Astrocyte of the hippocampus (primary cell): ENCODE results near the gene POLR1B.
"Not testable (repeated sequence)": the region's sequence is repeated elsewhere in the genome, so short reads cannot be mapped to it uniquely, and the experiment has no call there.

Experiments used
- DNase-seq: peaks from one replicate; pipeline ENCODE4 v3.0.0; 2011; ENCODE audit warnings: low read depth, low spot score

Gene POLR1B, protein sequence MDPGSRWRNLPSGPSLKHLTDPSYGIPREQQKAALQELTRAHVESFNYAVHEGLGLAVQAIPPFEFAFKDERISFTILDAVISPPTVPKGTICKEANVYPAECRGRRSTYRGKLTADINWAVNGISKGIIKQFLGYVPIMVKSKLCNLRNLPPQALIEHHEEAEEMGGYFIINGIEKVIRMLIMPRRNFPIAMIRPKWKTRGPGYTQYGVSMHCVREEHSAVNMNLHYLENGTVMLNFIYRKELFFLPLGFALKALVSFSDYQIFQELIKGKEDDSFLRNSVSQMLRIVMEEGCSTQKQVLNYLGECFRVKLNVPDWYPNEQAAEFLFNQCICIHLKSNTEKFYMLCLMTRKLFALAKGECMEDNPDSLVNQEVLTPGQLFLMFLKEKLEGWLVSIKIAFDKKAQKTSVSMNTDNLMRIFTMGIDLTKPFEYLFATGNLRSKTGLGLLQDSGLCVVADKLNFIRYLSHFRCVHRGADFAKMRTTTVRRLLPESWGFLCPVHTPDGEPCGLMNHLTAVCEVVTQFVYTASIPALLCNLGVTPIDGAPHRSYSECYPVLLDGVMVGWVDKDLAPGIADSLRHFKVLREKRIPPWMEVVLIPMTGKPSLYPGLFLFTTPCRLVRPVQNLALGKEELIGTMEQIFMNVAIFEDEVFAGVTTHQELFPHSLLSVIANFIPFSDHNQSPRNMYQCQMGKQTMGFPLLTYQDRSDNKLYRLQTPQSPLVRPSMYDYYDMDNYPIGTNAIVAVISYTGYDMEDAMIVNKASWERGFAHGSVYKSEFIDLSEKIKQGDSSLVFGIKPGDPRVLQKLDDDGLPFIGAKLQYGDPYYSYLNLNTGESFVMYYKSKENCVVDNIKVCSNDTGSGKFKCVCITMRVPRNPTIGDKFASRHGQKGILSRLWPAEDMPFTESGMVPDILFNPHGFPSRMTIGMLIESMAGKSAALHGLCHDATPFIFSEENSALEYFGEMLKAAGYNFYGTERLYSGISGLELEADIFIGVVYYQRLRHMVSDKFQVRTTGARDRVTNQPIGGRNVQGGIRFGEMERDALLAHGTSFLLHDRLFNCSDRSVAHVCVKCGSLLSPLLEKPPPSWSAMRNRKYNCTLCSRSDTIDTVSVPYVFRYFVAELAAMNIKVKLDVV

DNA sequence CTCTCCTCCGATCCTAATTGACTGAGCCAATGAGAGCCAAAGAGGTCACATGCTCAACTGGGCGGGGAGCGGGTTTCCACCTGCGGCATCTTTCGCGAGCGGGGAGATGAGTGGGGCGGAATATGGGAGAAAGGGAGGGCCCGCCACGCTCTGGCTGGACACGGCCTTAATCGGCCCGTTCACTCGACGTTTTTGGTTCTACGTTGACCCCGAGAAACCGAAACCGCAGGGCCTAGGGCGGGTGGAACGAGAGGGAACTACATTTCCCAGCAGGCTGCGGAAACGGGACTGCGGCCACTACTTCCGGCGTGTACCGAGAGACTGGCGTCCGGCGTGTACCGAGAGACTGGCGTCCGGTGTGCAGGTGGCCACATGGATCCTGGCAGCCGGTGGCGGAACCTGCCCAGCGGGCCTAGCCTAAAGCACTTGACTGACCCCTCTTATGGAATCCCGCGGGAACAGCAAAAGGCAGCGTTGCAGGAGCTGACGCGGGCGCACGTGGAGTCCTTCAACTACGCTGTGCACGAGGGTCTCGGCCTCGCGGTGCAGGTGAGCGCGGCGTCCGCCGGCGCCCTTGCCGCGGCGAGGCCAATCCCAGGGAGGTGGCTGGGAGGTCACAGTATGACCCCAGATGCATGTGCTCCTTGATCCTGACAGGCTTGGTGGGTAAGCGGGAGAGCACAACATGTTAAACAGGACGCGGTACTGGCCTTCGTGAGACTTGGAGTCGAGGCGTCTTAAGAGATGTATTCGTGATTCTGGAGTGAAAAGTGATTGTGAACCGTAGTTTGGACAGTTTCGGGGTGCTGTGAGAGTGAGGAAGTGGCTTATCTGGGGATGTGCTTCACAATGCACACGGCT lies at the start of gene POLR1B:
Gene POLR1B (plus strand): TSS at position 343 of the 861 bp plus-strand sequence. CDS start 30 bp downstream, at position 373.
- DNase-seq: peak; percentile 90

DNA sequence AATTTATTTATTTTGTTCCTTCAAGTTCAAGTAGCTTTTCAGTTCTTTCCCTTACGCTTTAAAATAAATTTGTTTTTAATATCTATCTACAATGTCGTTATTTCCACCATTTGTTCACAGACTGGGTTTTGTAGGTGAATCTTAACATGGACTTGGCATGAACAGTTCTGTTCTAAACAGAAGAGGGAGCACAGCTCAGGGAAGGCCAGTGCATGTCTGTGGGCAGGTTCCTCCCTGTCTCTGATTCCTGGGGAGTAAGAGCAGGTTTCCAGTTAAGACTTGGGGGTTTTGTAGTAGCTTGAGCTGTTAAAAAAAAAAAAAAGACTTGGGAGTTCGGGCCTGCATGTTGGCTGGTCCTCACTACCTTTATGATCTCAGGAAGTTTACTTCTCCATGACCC lies 49.2 kb upstream of the POLR1B start:
- DNase-seq: peak; percentile 15

DNA sequence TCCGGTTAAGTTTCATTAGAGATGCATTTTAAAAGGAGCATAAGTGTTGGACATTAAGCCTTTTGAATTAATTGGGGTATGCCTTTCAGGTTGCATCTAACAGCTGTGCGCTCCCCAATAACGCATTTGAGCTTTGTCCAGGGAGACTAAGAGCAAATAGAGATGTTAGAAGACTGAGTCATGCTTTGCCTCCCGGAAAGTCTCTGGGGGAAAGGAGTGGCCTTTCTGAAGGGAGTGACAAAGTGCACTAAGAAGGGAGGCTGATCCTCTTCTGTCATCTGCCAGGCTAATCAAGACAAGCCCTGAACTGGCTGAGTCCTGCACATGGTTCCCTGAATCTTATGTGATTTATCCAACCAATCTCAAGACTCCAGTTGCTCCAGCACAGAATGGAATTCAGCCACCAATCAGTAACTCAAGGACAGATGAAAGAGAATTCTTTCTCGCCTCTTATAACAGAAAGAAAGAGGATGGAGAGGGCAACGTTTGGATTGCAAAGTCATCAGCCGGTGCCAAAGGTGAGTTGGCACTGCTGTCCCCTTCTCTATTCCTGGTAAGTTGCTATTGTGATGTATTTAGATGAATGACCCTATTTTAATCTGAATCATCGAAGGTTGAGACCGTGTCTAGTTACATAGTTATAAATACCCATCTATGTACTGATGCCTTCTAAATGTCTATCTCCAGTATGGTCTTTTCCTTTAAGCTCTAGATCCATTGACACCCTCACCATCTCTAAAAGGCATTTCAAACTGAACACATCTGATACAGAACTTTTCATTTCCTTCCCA lies 48.2 kb upstream of the POLR1B start:
- peak; percentile 62 for DNase-seq

DNA sequence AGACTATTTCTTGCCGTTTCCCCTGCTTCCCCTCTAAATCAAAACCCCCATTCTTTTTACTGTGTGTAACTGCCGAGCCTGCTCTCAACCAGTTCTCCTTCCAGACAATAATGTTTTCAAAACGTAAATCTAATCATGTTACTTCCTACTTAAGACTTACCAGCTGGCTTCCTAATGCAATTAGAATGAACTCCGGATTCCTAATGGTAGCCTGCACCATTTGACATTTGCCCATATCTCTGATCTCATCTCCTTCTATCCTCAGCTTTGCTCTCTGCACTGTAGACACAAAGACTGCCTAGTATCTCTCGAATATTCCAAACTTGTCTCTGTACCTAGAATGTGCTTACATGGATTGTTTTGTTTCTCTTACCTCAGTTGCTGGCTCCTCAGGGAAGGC lies 47.4 kb upstream of the POLR1B start:
- DNase-seq: no peak

DNA sequence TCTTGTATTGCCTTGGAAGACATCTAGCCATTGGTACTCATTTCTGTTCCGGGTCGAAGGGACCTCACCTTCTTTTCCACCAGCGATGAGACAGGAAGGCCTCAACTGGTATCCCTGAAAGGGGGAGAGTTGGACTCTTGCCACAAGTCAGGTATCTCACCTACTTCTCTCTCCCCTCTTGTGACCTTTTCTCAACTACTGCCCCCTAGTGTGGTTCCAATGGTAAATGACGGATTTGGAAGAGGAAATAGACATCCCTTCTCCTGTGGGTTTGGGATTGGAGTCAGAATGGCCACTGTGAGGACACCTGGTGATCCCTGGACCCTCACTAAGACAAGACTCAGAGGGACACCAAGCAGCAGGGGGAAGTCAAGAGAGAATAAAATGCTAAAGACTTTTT lies 46.4 kb upstream of the POLR1B start:
- DNase-seq: not testable (repeated sequence)

DNA sequence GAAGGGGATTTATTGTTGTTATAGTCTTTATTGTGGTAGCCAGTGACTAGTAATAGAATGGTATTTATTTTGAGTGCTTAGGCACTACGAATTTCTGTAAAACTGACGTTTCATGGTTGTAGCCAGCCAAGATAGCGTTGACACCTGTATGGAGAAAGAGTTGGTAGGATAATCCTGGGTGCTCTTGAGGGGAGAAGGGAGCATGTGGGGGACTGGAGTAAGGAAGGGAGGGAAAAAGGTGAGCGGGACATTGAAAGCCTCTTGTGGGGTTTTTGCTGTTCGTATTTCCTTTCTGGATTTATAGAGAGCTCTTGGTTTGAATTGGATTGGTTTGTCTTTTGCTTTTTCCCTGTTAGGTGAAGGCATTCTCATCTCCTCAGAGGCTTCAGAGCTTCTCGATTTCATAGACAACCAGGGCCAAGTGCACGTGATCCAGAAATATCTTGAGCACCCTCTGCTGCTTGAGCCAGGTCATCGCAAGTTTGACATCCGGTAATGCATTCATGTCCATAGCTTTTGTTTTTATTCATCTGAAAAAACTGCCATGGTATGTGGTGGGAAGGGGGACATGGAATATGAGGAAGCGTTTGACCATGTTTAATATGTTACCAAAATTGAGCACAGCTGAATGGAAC lies 41.3 kb upstream of the POLR1B start:
- peak; percentile 27 for DNase-seq

DNA sequence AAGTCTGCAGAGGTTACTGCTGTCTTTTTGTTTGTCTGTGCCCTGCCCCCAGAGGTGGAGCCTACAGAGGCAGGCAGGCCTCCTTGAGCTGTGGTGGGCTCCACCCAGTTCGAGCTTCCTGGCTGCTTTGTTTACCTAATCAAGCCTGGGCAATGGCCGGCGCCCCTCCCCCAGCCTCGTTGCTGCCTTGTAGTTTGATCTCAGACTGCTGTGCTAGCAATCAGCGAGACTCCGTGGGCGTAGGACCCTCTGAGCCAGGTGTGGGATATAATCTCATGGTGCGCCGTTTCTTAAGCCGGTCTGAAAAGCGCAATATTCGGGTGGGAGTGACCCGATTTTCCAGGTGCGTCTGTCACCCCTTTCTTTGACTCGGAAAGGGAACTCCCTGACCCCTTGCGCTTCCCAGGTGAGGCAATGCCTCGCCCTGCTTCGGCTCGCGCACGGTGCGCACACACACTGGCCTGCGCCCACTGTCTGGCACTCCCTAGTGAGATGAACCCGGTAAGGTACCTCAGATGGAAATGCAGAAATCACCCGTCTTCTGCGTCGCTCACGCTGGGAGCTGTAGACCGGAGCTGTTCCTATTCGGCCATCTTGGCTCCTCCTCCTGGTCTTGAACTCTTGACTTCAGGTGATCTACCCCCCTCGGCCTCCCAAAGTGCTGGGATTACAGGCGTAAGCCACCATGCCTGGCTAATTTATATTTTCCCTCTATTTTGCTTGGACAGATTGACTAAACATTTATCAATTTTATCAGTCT lies 32.8 kb upstream of the POLR1B start:
- not testable (repeated sequence) for DNase-seq

DNA sequence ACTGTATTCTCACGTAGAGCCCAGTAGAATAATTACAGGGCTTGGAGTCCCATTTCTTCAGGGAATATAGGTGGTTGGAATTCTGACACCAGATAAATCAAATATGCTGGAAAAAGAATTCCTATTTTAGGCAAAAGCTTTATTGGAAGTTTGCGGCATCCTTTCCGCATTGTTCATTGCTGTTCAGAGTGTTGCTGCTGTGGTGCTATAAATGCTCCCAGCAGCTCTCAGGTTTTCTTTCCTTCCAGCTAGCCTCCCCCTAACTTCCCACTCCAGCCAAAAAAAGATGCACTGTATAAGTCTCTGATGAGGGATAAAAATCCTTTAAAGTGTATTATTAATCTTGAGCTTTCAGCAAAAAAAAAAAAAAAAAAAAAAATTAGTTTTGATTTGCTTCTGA lies 25.5 kb upstream of the POLR1B start:
- DNase-seq: no peak

DNA sequence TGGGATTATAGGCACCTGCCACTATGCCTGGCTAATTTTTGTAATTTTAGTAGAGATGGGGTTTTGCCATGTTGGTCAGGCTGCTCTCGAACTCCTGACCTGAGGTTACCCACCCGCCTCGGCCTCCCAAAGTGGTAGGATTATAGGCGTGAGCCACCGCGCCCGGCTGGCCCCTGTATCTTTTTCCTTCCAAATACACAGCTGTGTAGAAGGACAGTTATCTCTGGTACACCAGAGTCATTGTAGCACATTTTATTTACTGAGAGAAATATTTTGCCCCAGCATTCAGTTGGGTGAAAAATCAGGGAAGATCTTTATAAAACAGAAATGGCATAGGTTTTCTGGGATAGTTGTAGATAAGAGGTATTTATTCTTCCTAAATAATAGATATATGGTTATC lies 23.5 kb upstream of the POLR1B start:
- DNase-seq: no peak

DNA sequence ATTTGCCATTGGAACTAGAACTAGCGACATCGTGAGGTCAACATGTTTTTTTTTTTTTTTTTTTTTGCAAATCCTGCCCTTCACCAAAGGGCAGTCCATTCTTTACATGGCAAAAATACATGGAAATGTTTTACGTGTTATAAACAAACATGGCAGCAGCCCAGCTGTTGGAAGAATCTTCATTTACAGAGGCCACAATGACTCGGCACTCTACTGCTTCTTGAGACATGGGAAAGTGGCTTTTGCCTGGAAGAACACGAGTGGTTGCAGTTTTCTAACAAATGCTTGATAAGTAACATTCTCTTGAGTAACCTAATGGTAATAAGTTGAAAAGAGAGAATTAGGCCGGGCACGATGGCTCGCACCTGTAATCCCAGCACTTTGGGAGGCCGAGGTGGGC lies 22.8 kb upstream of the POLR1B start:
- DNase-seq: no peak

DNA sequence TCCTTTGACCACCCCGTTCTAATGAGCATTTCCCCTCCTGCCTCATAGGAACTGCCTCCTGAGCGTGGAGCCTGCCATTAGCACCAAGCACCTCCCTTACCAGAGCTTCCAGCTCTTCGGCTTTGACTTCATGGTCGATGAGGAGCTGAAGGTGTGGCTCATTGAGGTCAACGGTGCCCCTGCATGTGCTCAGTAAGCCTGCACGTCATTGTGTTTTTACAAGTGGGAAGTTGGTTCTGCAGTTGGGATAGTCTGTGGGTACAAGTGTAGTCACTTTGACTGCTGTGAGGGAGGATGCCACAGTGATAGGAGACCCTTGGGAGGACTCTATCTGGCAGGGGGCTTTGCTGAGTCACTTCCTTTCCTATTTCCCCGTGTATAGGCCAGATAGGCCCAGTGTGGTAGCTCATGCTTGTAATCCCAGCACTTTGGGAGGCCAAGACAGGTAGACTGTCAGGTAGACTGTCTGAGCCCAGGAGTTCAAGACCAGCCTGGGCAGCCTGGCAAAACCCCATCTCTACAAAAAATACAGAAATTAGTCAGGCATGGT lies 22.0 kb upstream of the POLR1B start:
- no peak for DNase-seq

DNA sequence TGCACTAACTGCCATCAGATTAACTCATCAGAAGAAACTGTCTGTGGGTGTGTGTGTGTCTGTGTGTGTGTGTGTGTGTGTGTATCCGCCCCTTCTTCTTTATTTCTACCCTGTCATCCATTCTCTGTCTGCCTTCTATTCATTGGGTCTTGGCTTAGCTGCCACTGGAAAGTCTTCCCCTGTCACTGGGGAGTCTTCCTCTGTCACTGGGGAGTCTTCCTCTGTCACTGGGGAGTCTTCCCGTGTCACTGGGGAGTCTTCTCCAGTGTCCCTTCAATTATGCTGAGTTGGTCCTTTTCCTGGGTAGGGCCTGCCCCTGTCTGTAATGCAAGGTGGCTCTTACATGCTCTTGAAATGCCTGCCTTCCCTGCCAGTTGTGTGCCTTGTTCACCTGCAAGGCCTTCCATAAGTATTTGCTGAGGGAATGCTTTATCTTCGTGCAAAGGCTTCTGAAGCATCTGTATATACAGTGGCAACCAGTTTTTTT lies 18.9 kb upstream of the POLR1B start:
- DNase-seq: no peak

DNA sequence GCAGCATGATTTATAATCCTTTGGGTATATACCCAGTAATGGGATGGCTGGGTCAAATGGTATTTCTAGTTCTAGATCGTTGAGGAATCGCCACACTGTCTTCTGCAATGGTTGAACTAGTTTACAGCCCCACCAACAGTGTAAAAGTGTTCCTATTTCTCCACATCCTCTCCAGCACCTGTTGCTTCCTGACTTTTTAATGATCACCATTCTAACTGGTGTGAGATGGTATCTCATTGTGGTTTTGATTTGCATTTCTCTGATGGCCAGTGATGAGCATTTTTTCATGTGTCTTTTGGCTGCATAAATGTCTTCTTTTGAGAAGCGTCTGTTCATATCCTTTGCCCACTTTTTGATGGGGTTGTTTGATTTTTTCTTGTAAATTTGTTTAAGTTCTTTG lies 18.0 kb upstream of the POLR1B start:
- DNase-seq: not testable (repeated sequence)

DNA sequence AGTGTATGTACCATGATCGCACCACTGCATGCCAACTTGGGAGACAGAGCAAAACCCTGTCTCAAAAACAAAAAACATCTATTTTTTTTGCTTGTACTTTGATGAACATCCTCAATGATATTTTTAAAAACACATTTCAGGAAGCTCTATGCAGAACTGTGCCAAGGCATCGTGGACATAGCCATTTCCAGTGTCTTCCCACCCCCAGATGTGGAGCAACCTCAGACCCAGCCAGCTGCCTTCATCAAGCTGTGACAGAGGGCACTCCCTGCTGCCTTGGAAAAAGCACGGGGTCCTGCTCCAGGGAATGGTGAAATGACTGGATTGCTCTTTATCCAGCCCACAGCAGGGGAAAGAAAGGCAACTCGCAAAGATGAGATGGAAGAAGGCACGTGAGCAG lies 13.7 kb upstream of the POLR1B start:
- DNase-seq: no peak

DNA sequence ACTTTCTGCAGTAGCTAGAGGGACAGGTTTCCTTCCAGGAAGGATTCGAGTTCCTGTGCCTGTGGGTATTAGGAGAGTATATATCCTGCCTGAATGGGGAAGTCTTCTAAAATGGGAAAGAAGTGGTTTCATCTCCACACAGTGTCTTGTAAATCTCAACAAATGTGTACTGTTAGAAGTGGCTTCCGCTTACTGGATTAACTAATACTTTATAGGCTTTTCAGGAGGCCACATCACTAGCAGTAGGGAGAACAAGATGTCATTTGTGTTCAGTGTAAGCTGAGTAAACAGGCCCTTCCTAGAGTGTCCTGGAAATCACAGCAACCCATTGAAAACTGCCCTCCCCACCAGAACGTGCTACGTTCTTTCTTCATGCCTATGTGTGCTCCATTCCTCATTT lies 12.5 kb upstream of the POLR1B start:
- no peak for DNase-seq

DNA sequence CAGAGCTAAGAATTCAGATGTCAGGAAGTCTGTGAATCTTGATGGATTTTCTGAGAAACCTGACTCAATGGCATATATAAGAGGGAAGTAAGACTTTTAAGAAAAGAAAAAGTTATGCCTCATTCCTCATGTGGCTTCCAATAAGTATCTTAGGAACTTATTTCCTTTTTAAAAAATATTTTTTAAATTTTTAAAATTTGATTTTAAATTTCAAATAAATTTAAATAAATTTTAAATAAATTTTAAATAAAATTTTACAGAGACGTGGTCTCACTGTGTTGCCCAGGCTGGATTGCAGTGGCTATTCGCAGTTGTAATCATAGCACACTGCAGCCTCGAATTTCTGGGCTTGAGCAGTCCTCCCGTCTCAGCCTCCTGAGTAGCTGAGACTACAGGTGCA lies 11.5 kb upstream of the POLR1B start:
- DNase-seq: no peak

DNA sequence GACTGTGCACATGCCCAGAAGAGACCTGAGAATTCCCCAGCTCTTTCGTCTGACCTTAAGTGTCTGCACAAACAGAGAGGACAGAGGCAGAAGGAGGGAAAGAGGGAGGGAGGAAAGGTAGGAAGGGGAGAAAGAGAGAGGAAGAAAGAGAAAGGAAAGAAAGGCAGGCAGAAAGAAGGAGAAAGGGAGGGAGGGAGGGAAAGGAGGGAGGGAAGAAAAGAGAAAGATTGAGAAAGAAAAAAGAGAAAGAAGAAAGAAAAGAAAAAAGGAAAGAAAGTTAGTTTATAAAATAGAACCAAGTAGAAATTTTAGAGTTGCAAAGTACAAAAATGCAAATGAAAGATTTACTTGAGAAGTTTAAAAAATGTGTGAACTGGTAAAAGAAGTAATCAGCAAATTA lies 7.4 kb upstream of the POLR1B start:
- DNase-seq: no peak

DNA sequence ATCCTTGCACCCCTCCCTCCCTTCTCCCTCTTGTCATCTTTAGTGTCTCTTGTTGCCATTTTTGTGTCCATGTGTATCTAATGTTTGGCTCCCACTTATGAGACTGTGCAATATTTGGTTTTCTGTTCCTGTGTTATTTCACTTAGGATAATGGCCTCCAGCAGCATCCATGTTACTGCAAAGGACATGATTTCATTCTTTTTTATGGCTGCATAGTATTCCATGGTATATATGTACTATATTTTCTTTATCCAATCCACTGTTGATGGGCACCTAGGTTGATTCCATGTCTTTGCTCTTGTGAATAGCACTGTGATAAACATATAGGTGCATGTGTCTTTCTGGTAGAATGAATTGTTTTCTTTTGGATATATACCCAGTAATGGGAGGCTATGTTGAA lies 5.6 kb upstream of the POLR1B start:
- DNase-seq: not testable (repeated sequence)

DNA sequence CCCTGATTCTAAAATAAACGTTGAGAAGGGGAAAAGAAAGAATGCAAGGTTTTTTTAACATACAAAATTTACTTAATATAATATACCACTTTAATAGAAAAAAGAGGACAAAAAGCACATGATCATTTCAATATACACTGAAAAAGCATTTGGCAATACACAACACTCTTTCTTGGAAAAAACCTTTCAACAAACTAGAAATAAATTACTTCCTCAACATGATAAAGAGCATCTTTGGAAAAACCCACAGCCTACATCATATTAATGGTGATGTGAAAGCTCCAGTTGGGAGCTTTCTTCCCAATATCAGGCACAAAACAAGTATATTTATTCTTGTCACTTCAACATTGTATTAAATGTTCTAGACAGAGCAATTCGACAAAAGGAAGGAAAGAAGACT lies 3.0 kb upstream of the POLR1B start:
- no peak for DNase-seq
